KMS-11 (cell line): ENCODE data around the gene CEP41.
A peak's percentile ranks its signal among the peaks of the same experiment; 100 is the strongest.

Experiments used
- H2AFZ ChIP-seq: fragments of 200-600 bp; sonication (generic); 2 replicates; pipeline ENCODE4 v1.6.1; 2016; ENCODE audit warnings: antibody characterized with exemption, mixed run types, low read depth
- H3K27ac ChIP-seq: fragments of 200-600 bp; sonication (generic); 2 replicates; pipeline ENCODE4 v1.6.1; 2016; ENCODE audit warnings: mild to moderate bottlenecking, mixed run types
- H3K27me3 ChIP-seq: fragments of 200-600 bp; sonication (generic); 2 replicates; pipeline ENCODE4 v1.6.1; 2017; ENCODE audit warnings: mild to moderate bottlenecking, low read depth, mixed run types, moderate library complexity; ENCODE audit not compliant: insufficient read depth
- H3K36me3 ChIP-seq: fragments of 200-600 bp; sonication (generic); 2 replicates; pipeline ENCODE4 v1.6.1; 2017; ENCODE audit warnings: mild to moderate bottlenecking, mixed run types; ENCODE audit not compliant: insufficient read depth
- H3K4me1 ChIP-seq: fragments of 200-600 bp; sonication (generic); 2 replicates; pipeline ENCODE4 v1.6.1; 2016; ENCODE audit warnings: mild to moderate bottlenecking, low read depth, mixed run types; ENCODE audit not compliant: poor library complexity, severe bottlenecking
- H3K4me2 ChIP-seq: fragments of 200-600 bp; sonication (generic); 2 replicates; pipeline ENCODE4 v1.7.0; 2016; ENCODE audit warnings: mild to moderate bottlenecking, mixed run types
- H3K4me3 ChIP-seq: fragments of 200-600 bp; sonication (generic); IDR thresholded peaks from 2 replicates; pipeline ENCODE4 v1.6.1; 2017; ENCODE audit warnings: low read depth, low read length, mixed read lengths; ENCODE audit not compliant: insufficient read depth
- H3K79me2 ChIP-seq: fragments of 200-600 bp; sonication (generic); 2 replicates; pipeline ENCODE4 v1.6.1; 2016; ENCODE audit warnings: low read depth, mixed run types; ENCODE audit not compliant: insufficient read depth
- H3K9ac ChIP-seq: fragments of 200-600 bp; sonication (generic); 2 replicates; pipeline ENCODE4 v1.6.1; 2016; ENCODE audit warnings: mild to moderate bottlenecking, mixed run types
- H4K20me1 ChIP-seq: fragments of 200-600 bp; sonication (generic); 2 replicates; pipeline ENCODE4 v1.6.1; 2016; ENCODE audit warnings: mild to moderate bottlenecking, mixed run types; ENCODE audit not compliant: insufficient read depth
- TF ChIP-seq, protein P1 (sequence below): fragments of 200-600 bp; sonication (generic); conservative IDR thresholded peaks from 2 replicates; pipeline ENCODE4 v1.6.1; 2017; ENCODE audit warnings: low read depth, mild to moderate bottlenecking, antibody characterized with exemption, low read length, moderate library complexity, mixed read lengths

The CEP41 gene

GRCh38 chr7:130353196-130353595 lies 87.6 kb downstream of the CEP41 start:
- no peak overlapping the region for H3K4me2 ChIP-seq
- no peak overlapping the region for H3K9ac ChIP-seq
- H4K20me1 ChIP-seq = no peaks in the 10 kb centered on the region
- H3K79me2 ChIP-seq = no peaks in the 10 kb centered on the region
- no peak overlapping the region for H2AFZ ChIP-seq
- H3K4me3 ChIP-seq = no peak overlapping the region
- no peaks in the 10 kb centered on the region for H3K4me1 ChIP-seq
- H3K27ac ChIP-seq = no peak overlapping the region
- H3K36me3 ChIP-seq = no peaks in the 10 kb centered on the region
- TF ChIP-seq, protein P1, sequence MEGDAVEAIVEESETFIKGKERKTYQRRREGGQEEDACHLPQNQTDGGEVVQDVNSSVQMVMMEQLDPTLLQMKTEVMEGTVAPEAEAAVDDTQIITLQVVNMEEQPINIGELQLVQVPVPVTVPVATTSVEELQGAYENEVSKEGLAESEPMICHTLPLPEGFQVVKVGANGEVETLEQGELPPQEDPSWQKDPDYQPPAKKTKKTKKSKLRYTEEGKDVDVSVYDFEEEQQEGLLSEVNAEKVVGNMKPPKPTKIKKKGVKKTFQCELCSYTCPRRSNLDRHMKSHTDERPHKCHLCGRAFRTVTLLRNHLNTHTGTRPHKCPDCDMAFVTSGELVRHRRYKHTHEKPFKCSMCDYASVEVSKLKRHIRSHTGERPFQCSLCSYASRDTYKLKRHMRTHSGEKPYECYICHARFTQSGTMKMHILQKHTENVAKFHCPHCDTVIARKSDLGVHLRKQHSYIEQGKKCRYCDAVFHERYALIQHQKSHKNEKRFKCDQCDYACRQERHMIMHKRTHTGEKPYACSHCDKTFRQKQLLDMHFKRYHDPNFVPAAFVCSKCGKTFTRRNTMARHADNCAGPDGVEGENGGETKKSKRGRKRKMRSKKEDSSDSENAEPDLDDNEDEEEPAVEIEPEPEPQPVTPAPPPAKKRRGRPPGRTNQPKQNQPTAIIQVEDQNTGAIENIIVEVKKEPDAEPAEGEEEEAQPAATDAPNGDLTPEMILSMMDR = no peak
- no peaks in the 10 kb centered on the region for H3K27me3 ChIP-seq

GRCh38 chr7:130352194-130353074 lies 88.4 kb downstream of the CEP41 start:
- Histone ChIP-seq H3K36me3 (no peaks in the 10 kb centered on the region), H3K4me2 (no peak overlapping the region), H3K4me1 (no peaks in the 10 kb centered on the region), H3K27me3 (no peaks in the 10 kb centered on the region), H4K20me1 (no peaks in the 10 kb centered on the region), H3K27ac (no peak overlapping the region), H3K9ac (no peak overlapping the region), H3K4me3 (no peak overlapping the region), H3K79me2 (no peaks in the 10 kb centered on the region), H2AFZ (no peak overlapping the region)
- TF ChIP-seq, protein P1 = no peak

- H4K20me1 ChIP-seq = no peaks in the 10 kb centered on the region
- TF ChIP-seq, protein P1 = no peak
- H3K9ac ChIP-seq = no peak overlapping the region
- no peaks in the 10 kb centered on the region for H3K36me3 ChIP-seq
- no peak overlapping the region for H3K4me3 ChIP-seq
- no peak overlapping the region for H3K4me2 ChIP-seq
- no peaks in the 10 kb centered on the region for H3K4me1 ChIP-seq
- no peaks in the 10 kb centered on the region for H3K27me3 ChIP-seq
- no peak overlapping the region for H3K27ac ChIP-seq
- no peak overlapping the region for H2AFZ ChIP-seq
- no peaks in the 10 kb centered on the region for H3K79me2 ChIP-seq
These were observed 89.1 kb downstream of the CEP41 start for GRCh38 chr7:130351791-130352090.

DNA sequence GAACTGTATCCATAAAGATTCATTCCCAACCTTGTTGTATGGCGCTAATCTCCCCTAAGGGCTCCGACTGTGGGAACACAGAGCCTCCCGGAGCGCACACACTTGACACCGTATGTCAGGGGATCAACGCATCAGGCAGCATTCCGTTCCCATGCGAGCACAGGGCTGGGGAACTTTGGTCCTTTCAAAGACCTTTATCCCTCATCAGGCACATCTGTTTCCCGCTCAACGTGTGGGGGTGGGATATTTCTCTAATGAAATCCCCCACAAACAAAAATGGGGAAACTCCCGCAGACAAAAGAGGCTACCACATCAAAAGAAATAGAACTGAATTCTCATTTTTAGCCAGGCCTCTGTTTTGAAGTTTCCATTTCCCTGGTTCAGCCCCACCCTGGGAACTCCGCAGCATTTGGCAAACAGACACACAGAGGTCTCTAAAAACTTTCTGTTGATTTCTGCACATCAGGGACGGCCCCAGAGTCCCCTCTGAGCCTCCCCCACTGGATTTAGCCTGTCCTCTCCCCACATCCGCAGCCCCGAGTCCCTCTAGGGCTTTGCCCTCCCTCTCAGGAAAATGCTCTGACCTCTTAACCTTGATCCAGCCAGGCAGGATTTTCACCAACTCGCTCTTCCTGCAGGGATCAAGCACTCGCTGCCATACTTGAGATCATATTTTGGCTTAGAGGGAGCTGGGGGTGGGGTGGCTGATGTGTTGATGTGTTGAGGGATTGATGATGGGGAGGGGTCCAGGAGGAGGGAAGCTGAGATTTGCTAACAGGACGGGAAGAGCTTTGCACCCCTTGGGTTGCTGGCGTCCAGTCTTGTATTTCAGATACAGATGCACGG lies 89.6 kb downstream of the CEP41 start:
- Histone ChIP-seq H3K27me3 (no peaks in the 10 kb centered on the region), H3K9ac (no peak overlapping the region), H3K4me3 (no peak overlapping the region), H3K4me1 (no peaks in the 10 kb centered on the region), H2AFZ (peak overlapping the region; percentile 23; the same call in 1 of the 2 replicates), H4K20me1 (no peaks in the 10 kb centered on the region), H3K4me2 (no peak overlapping the region), H3K36me3 (no peaks in the 10 kb centered on the region), H3K27ac (no peak overlapping the region), H3K79me2 (no peaks in the 10 kb centered on the region)
- TF ChIP-seq, protein P1 = no peak
